GM18873 (cell line): ENCODE data around the gene SETD2.

ENCODE experiments used
- ATAC-seq: cut with Tn5 transposase; IDR thresholded peaks from one replicate; pipeline ENCODE4 v1.9.1; 2021; ENCODE audit warnings: mild to moderate bottlenecking, moderate library complexity, moderate number of reproducible peaks; ENCODE audit not compliant: unreplicated experiment, low FRiP score

SETD2 gene

DNA sequence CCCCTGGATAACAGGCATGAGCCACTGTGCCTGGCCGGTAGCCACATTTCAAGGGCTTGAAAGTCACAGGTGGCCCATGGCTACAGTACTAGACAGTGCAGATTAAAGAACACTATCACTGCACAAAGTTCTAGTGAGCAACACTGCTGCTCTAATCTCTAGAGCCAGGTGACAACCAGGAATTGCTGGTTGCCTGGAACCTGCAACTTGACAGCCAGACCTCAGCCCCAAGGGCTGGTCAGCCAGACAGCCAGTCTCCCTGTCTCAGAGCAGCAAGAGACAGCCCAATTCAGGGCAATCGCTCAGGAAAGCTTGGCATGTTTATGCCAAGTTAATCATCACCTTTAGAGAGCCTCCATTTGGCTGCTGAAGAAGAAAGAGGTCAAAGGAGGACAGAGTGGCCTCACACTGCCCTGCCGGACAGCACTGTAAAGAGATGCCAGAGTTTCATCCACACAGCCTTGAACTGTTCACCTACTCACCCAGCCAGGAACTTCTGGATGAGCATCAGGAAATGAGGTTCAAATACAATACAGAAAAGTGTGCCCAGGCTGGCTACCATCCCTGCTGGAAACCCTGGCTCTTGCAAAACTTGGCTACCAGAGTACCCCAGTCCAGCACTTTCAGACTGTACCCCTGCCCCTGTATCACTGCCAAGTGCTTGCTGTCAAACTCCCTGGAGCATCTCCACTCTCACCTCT, 193.4 kb downstream of the SETD2 start:
- ATAC-seq, result no peak

DNA sequence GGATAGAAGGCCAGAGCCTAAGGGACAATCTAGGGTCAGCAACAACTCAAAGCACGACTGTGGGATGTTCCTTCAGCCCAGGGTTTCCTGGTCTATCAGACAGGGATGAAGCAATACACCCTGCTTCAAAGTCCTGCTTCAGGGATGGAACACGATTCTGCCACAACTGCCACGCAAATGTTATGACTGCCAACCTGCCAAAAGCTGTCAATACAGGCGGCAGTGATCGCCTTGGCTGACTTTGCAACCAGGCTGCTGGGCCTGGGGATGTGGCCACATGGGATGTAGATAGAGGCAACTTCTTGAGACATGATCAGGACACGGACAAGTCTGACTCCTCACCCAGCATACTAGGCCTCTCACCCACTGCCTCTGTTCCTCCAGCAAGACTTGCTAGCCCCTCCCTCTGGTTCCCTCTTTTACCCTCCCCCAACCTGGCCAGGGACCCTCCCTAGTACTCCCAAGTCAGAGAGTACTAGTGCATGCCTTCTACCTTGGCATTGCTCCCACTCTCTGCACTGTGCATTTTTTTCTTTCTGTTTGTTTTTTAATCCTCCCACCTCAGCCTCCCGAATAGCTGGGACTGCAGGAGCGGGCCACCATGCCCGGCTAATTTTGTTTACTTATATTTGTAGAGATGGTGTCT, 195.0 kb downstream of the SETD2 start:
- no peak for ATAC-seq

GRCh38 chr3:46966811-46967210, 197.1 kb downstream of the SETD2 start:
- ATAC-seq, result no peak
